MCF 10A (cell line): ENCODE results near the gene ADGRF4. TPM values are rescaled to one million over a fixed set of nuclear protein-coding genes. Genes with fewer than 3 reads are reported as not detected.

Source experiments
- BruUV-seq: library from RNA; stranded (reverse); fragments of 400-500 nt; replicated peaks from 2 replicates; lab custom pipeline; 2021; lab: Mats Ljungman, UMichigan
- CTCF ChIA-PET: fragments of 300-600 bp; sonication (Branson Sonifier 250); formaldehyde crosslinking; extraction: SDS; loops from one replicate; lab custom pipeline; 2021; ENCODE audit warnings: antibody characterized with exemption, inconsistent platforms; lab: Yijun Ruan, JAX
- POLR2A ChIA-PET: fragments of 300-600, 350-650 bp; sonication (Branson Sonifier 250); formaldehyde crosslinking; extraction: SDS; loops from one replicate; lab custom pipeline; 2020; ENCODE audit warnings: antibody characterized with exemption, inconsistent platforms; lab: Yijun Ruan, JAX
- DNase-seq: peaks from one replicate; pipeline ENCODE4 v3.0.0-alpha.2; 2018; ENCODE audit not compliant: unreplicated experiment
- H3K27ac Mint-ChIP-seq: one replicate; pipeline ENCODE4 v1.8.0; 2022; ENCODE audit warnings: mild to moderate bottlenecking, low read depth, mixed read lengths; ENCODE audit not compliant: unreplicated experiment
- H3K27me3 Mint-ChIP-seq: one replicate; pipeline ENCODE4 v1.8.0; 2022; ENCODE audit warnings: mixed read lengths; ENCODE audit not compliant: insufficient read depth, unreplicated experiment
- H3K36me3 Mint-ChIP-seq: one replicate; pipeline ENCODE4 v1.8.0; 2022; ENCODE audit warnings: mild to moderate bottlenecking, moderate library complexity, mixed read lengths; ENCODE audit not compliant: insufficient read depth, unreplicated experiment
- H3K4me1 Mint-ChIP-seq: one replicate; pipeline ENCODE4 v1.8.0; 2022; ENCODE audit warnings: mixed read lengths; ENCODE audit not compliant: insufficient read depth, unreplicated experiment
- H3K4me3 Mint-ChIP-seq: one replicate; pipeline ENCODE4 v1.8.0; 2022; ENCODE audit warnings: mild to moderate bottlenecking, moderate library complexity, mixed read lengths; ENCODE audit not compliant: unreplicated experiment
- H3K9me3 Mint-ChIP-seq: one replicate; pipeline ENCODE4 v1.8.0; 2022; ENCODE audit warnings: mixed read lengths; ENCODE audit not compliant: unreplicated experiment
- CTCF ChIP-seq: fragments of 200-600 bp; IDR thresholded peaks from one replicate; pipeline ENCODE4 v1.8.0; 2022; ENCODE audit warnings: antibody characterized with exemption, mild to moderate bottlenecking; ENCODE audit not compliant: unreplicated experiment
- intact Hi-C: fragments of 100-400 bp; cut with micrococcal nuclease; formaldehyde crosslinking; loops from 2 replicates; pipeline ENCODE4 v1.14.1; 2022
- total RNA-seq: library from RNA; stranded (reverse); gene quantifications from 2 replicates; pipeline ENCODE4 v1.2.3, GENCODE V29; 2022

ADGRF4 gene
- total RNA-seq, 1 experiment from 2014 or later = 1.2 TPM

GRCh38 chr6:47721189-47721588 lies 22.8 kb downstream of the ADGRF4 start:
- Mint-ChIP-seq H3K9me3 (no peaks in the 10 kb centered on the region), H3K27ac (no peak overlapping the region), H3K27me3 (no peaks in the 10 kb centered on the region), H3K4me3 (no peak overlapping the region), H3K4me1 (no peaks in the 10 kb centered on the region), H3K36me3 (no peaks in the 10 kb centered on the region)
- no TSS peak for BruUV-seq
- POLR2A ChIA-PET = interaction anchor here (0.7 kb wide), 1 partner anchor 20 kb away, joined by 4 read pairs; no protein-coding TSS in a partner anchor
- TF ChIP-seq CTCF = no peak
- CTCF ChIA-PET = interaction anchor here (0.6 to 1.4 kb wide), 2 partner anchors 30 to 89 kb away, joined by 4 to 7 read pairs; no protein-coding TSS in a partner anchor
- intact Hi-C loops = no loop called here
- no peak for DNase-seq

GRCh38 chr6:47722194-47722593 lies 23.8 kb downstream of the ADGRF4 start:
- Mint-ChIP-seq H3K9me3 (no peaks in the 10 kb centered on the region), H3K27ac (no peak overlapping the region), H3K4me1 (no peaks in the 10 kb centered on the region), H3K4me3 (no peak overlapping the region), H3K36me3 (no peaks in the 10 kb centered on the region), H3K27me3 (no peaks in the 10 kb centered on the region)
- no peak for TF ChIP-seq CTCF
- ChIA-PET POLR2A (no interaction called here), CTCF (interaction anchor here (1.3 kb wide), 1 partner anchor 91 kb away, joined by 7 read pairs; no protein-coding TSS in a partner anchor)
- intact Hi-C loops = no loop called here
- no TSS peak for BruUV-seq
- no peak for DNase-seq

- BruUV-seq = no TSS peak
- CTCF ChIA-PET = interaction anchor here (0.9 to 2.6 kb wide), 2 partner anchors 10 to 93 kb away, joined by 5 to 16 read pairs; no protein-coding TSS in a partner anchor
- intact Hi-C loops = no loop called here
- H3K27ac Mint-ChIP-seq = no peak overlapping the region
- no peaks in the 10 kb centered on the region for H3K9me3 Mint-ChIP-seq
- no peak overlapping the region for H3K4me3 Mint-ChIP-seq
- no peak for TF ChIP-seq CTCF
- peaks cover 15% of the 10 kb centered on the region for H3K4me1 Mint-ChIP-seq
- no peaks in the 10 kb centered on the region for H3K36me3 Mint-ChIP-seq
- no peaks in the 10 kb centered on the region for H3K27me3 Mint-ChIP-seq
- POLR2A ChIA-PET = interaction anchor here (1.1 kb wide), 1 partner anchor 24 kb away, joined by 3 read pairs; no protein-coding TSS in a partner anchor
- no peak for DNase-seq
Measured at GRCh38 chr6:47724300-47724699, 25.9 kb downstream of the ADGRF4 start.

DNA sequence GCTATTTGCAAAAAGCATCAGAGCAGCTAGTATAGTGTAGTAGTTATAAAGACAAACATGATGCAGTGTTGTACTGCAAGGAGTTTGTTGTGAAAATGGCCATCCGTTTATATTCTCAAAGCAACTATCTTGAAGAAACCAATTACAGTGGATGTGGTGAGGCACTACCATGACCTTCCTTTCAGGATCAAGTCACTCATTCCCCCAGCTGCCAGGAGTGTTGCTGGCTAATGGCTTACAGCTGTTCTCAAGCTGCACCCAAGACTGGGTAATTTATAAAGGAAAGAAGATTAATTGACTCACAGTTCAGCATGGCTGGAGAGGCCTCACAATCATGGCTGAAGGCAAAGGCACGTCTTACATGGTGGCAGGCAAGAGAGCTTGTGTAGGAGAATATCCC lies 29.0 kb downstream of the ADGRF4 start:
- CTCF ChIA-PET = interaction anchor here (0.6 to 9.2 kb wide), 7 partner anchors 18 to 1640 kb away, joined by 3 to 288 read pairs (median 4); no protein-coding TSS in a partner anchor

More for the DNA sequence above, 29.0 kb downstream of the ADGRF4 start:
- H3K36me3 Mint-ChIP-seq = no peaks in the 10 kb centered on the region
- H3K4me3 Mint-ChIP-seq = no peak overlapping the region
- no peak overlapping the region for H3K27ac Mint-ChIP-seq
- intact Hi-C loops = no loop called here
- no peak for TF ChIP-seq CTCF
- no TSS peak for BruUV-seq
- no peak for DNase-seq
- POLR2A ChIA-PET = interaction anchor here (0.6 to 1.2 kb wide), 3 partner anchors 10 to 304 kb away, joined by 3 to 4 read pairs (median 3); no protein-coding TSS in a partner anchor
- no peaks in the 10 kb centered on the region for H3K27me3 Mint-ChIP-seq
- H3K4me1 Mint-ChIP-seq = peaks cover 27% of the 10 kb centered on the region
- H3K9me3 Mint-ChIP-seq = no peaks in the 10 kb centered on the region
